LNCaP clone FGC (cell line): ENCODE data around the gene SYT2.

Experiments used
- DNase-seq: peaks from one replicate; pipeline ENCODE4 v3.0.0-alpha.2; 2011; ENCODE audit warnings: low read depth
- H3K4me3 ChIP-seq: 2 replicates; pipeline ENCODE4 v1.5.1; 2011; ENCODE audit warnings: mild to moderate bottlenecking, low read depth, low read length, control low read depth
- CTCF ChIP-seq: IDR thresholded peaks from 2 replicates; pipeline ENCODE4 v1.5.1; 2012; ENCODE audit warnings: mild to moderate bottlenecking; ENCODE audit not compliant: control insufficient read depth, insufficient read depth; ENCODE audit errors: extremely low read depth

Gene SYT2

GRCh38 chr1:202597090-202597761 is 113.0 kb downstream of the SYT2 start:
- H3K4me3 ChIP-seq, result no peak overlapping the region
- no peak for TF ChIP-seq CTCF
- no peak for DNase-seq

GRCh38 chr1:202596638-202597037 is 113.6 kb downstream of the SYT2 start:
- H3K4me3 ChIP-seq, result no peak overlapping the region
- no peak for DNase-seq
- TF ChIP-seq CTCF, result no peak

DNA sequence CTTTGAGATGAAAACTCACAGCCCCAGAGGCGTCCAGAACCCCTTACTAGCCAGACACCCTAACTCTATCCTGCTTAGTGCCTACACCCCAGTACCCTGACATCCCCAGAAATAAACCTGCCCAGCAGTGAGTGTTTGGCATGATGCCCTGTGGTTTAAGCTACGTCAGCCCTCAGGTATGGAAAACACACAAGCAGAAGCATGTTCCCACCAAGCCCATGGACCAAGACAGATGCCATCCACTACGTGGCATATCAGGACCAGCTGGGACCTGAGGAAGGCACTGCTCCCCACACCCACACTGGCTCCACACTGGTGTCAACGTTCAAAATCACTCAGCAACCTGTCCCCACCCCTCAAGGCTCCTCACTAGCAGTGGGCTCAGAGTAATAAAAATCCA is 116.4 kb downstream of the SYT2 start:
- H3K4me3 ChIP-seq, result no peak overlapping the region
- no peak for TF ChIP-seq CTCF
- no peak for DNase-seq

- TF ChIP-seq CTCF, result no peak
- no peak overlapping the region for H3K4me3 ChIP-seq
Observed at GRCh38 chr1:202592146-202592545, 118.1 kb downstream of the SYT2 start.

DNA sequence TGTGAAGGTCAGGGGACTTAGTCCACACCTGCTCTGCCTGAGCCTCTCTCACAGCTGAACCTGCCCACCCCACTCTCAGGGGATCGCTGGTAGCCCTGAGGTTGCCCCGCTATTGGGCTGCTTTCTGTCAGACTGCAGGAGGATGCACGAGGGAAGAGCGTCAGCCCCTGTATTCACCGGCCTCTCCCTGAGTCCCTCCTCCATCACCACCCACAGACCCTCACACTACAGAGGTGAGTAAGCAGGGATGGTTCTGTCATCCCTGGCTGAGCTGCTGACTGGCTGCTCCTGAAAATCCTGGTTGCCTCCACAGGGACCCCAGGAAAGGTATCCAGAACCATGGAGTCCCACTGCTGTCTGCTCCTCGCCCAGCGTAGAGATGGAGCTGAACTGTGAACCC is 118.7 kb downstream of the SYT2 start:
- H3K4me3 ChIP-seq, result no peak overlapping the region
- no peak for TF ChIP-seq CTCF
- DNase-seq, result no peak

More at GRCh38 chr1:202592146-202592545, 118.1 kb downstream of the SYT2 start:
- no peak for DNase-seq

DNA sequence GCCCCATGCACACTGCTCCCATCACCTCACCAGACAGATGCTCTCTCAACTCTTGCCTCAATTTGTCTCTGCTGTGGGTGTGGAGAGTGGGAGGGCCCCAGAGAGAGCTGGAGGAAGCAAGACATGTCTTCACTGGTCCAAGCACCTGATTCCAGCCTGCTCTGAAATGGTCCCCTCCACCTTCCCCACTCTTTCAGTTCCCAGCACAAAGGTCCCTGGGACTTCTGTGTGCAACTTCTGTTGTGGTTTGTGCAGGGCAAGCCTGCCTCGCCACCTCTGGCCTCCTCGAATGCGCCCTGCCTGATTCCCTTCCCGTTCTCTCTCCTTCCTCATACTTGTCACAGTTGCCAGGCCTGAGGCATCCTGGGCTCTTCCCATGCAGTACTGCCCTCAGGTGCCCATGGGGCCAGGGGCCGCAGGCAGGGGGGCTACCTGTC is 119.3 kb downstream of the SYT2 start:
- DNase-seq, result no peak
- TF ChIP-seq CTCF, result no peak
- H3K4me3 ChIP-seq, result no peak overlapping the region

DNA sequence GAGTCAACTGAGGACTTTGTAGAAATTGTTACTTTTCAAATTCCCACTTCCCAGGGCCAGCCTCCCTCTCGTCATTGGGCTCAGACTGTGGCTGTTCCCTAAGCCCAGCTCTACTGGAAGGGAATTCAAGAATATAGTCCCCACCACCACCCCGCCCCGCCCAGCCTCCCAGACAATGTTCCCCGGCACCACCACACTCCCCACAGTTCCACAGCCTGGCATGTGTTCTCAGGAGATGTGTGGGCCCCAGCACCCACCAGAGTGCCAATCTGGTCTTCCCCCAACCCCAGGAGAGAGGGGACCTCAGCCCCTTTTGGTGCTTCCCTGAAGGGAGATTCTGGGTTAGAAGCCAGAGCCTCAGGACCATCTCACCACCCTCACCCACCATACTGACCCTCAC is 120.1 kb downstream of the SYT2 start:
- no peak for DNase-seq
- no peak for TF ChIP-seq CTCF
- H3K4me3 ChIP-seq, result no peak overlapping the region
